NK-92 (cell line): ENCODE measurements around the gene MSRB1.

Source experiments
- DNase-seq: peaks from one replicate; lab custom pipeline; 2025; ENCODE audit not compliant: unreplicated experiment; lab: John Stamatoyannopoulos, UW

The MSRB1 gene

GRCh38 chr16:1979271-1980029, 36.5 kb upstream of the MSRB1 start:
- DNase-seq = no peak

- no peak for DNase-seq
Measured at GRCh38 chr16:1978476-1979120, 35.6 kb upstream of the MSRB1 start.

GRCh38 chr16:1977875-1978268, 34.9 kb upstream of the MSRB1 start:
- no peak for DNase-seq

- no peak for DNase-seq
Measured at GRCh38 chr16:1976951-1977874, 34.2 kb upstream of the MSRB1 start.

- DNase-seq = no peak
Measured at GRCh38 chr16:1976216-1976520, 33.2 kb upstream of the MSRB1 start.

- no peak for DNase-seq
Measured at GRCh38 chr16:1975432-1976215, 32.6 kb upstream of the MSRB1 start.

- DNase-seq = no peak
Measured at GRCh38 chr16:1974157-1975070, 31.4 kb upstream of the MSRB1 start.

GRCh38 chr16:1973461-1974156, 30.6 kb upstream of the MSRB1 start:
- no peak for DNase-seq

GRCh38 chr16:1972490-1972877, 29.5 kb upstream of the MSRB1 start:
- DNase-seq = no peak

- DNase-seq = peak; percentile 84
Measured at GRCh38 chr16:1971796-1972489, 28.9 kb upstream of the MSRB1 start, which contains the start of gene TBL3. Gene TBL3, plus strand, starts transcription at chr16:1972053. Its CDS starts 112 bp downstream, at chr16:1972165.

GRCh38 chr16:1968146-1968953, 25.4 kb upstream of the MSRB1 start:
- no peak for DNase-seq

- no peak for DNase-seq
Measured at GRCh38 chr16:1966460-1966859, 23.5 kb upstream of the MSRB1 start, which contains the start of gene RNF151. Gene RNF151, plus strand, starts transcription at chr16:1966856. Its CDS starts 26 bp downstream, at chr16:1966882.

- DNase-seq = no peak
Measured at GRCh38 chr16:1965396-1966001, 22.5 kb upstream of the MSRB1 start.

- DNase-seq = peak; percentile 90
Measured at GRCh38 chr16:1964506-1965395, 21.8 kb upstream of the MSRB1 start, which contains the start of gene RPS2. Gene RPS2, minus strand, starts transcription at chr16:1964826. Its CDS starts 201 bp downstream, at chr16:1964625.

- DNase-seq = no peak
Measured at GRCh38 chr16:1963806-1964505, 21.0 kb upstream of the MSRB1 start.
